HK-2 (cell line): Measurements from ENCODE around the gene BEST2.
"Not testable (repeated sequence)": the region's sequence is repeated elsewhere in the genome, so short reads cannot be mapped to it uniquely, and the experiment has no call there.

Experiments
- DNase-seq: peaks from one replicate; pipeline ENCODE4 v3.0.0-alpha.2; 2018; ENCODE audit not compliant: unreplicated experiment

BEST2 gene

GRCh38 chr19:12787458-12787857 is 35.9 kb downstream of the BEST2 start:
- no peak for DNase-seq

GRCh38 chr19:12788042-12788681 is 36.6 kb downstream of the BEST2 start:
- DNase-seq, result no peak

- peak; percentile 82 for DNase-seq
Measured at GRCh38 chr19:12788682-12789097, 37.1 kb downstream of the BEST2 start.

GRCh38 chr19:12789098-12789903 is 37.7 kb downstream of the BEST2 start:
- DNase-seq, result no peak

- peak; percentile 96 for DNase-seq
Measured at GRCh38 chr19:12789904-12790619, 38.5 kb downstream of the BEST2 start.

- no peak for DNase-seq
Measured at GRCh38 chr19:12790628-12791344, 39.2 kb downstream of the BEST2 start.

- peak; percentile 98 for DNase-seq
Measured at GRCh38 chr19:12791345-12792050, 39.9 kb downstream of the BEST2 start, which contains the start of gene JUNB. JUNB (plus strand) TSS chr19:12791486; CDS start chr19:12791772, 286 bp downstream.

GRCh38 chr19:12792051-12792852 is 40.7 kb downstream of the BEST2 start:
- peak; percentile 66 for DNase-seq

GRCh38 chr19:12792853-12793289 is 41.3 kb downstream of the BEST2 start:
- no peak for DNase-seq

GRCh38 chr19:12793290-12794195 is 42.0 kb downstream of the BEST2 start:
- peak; percentile 96 for DNase-seq

GRCh38 chr19:12794196-12794941 is 42.8 kb downstream of the BEST2 start:
- no peak for DNase-seq

GRCh38 chr19:12794971-12795381 is 43.4 kb downstream of the BEST2 start:
- DNase-seq, result no peak

- DNase-seq, result peak; percentile 74
Measured at GRCh38 chr19:12796146-12797071, 44.8 kb downstream of the BEST2 start.

- no peak for DNase-seq
Measured at GRCh38 chr19:12797141-12797587, 45.6 kb downstream of the BEST2 start.

GRCh38 chr19:12797607-12798006 is 46.0 kb downstream of the BEST2 start:
- not testable (repeated sequence) for DNase-seq

- no peak for DNase-seq
Measured at GRCh38 chr19:12799742-12800465, 48.3 kb downstream of the BEST2 start.

- no peak for DNase-seq
Measured at GRCh38 chr19:12800466-12800770, 48.8 kb downstream of the BEST2 start.
